NCI-H1048 (cell line): ENCODE measurements around the gene MVD.

Source experiments
- DNase-seq: peaks from one replicate; lab custom pipeline; 2025; lab: John Stamatoyannopoulos, UW

The MVD gene

DNA sequence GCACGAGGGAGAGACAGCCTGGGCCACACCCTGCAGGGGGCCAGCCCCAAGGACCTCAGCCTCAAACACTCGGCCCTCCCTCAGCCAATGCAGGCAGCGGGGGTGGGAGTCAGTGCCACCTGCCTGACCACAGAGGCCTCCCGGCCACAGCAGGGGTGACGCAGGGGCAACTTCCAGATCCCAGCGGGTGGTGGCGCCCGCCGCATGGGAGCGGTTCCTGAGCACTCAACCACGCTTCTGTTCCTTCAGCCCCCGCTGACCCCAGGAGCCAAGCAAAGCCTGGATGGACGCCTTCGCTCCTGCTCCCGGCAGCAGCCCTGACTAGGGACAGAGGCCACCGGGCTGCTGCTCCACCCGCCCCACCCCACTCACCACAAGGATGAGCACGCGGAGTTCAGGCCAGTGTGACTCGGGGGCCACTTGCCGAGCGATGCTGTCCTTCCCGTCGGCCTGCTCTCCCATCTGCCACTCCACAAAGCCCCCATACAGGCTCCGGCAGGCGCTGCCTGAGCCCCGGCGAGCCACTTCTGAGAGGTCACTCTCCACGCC lies 7.1 kb downstream of the MVD start:
- DNase-seq, result no peak

GRCh38 chr16:88655053-88655732 lies 7.7 kb downstream of the MVD start:
- no peak for DNase-seq

- DNase-seq, result no peak
Measured at GRCh38 chr16:88654363-88655052, 8.4 kb downstream of the MVD start.

DNA sequence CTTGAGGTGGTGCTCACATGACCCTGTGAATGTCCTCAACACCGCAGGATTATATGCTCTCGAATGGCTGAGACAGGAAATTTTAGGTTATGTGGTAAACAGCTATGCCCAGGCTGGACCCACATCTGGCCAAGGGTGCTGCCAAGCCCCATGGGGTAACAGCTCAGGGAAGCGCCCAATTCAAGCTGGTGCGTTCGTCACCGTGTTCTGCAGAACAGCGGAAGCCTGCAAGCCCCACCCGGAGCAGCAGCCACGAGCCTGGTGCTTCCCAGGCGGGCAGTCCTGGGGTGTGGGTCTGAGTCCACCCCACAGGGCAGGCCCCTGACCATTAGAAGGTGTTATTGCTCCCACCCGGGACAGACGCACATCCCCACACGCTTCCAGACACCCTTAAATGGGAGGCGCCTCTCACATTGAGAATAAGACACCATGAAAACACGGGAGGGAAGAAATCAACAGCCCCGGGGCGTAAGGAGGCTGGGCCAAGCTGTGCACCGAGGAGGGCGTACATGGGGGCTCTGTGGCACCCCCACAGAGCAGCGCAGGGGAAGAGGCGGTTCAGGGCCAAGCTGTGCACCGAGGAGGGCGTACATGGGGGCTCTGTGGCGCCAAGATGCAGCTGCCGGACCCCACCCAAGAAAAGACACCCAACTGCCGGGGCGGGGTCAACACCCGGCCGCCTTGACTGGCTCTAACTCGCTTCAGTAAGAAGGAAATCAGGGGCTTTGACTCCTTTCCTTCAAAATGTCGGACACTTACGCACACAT lies 9.1 kb downstream of the MVD start:
- no peak for DNase-seq

GRCh38 chr16:88653101-88653500 lies 9.8 kb downstream of the MVD start:
- DNase-seq, result no peak

GRCh38 chr16:88652762-88653063 lies 10.2 kb downstream of the MVD start:
- no peak for DNase-seq

GRCh38 chr16:88651989-88652761 lies 10.7 kb downstream of the MVD start:
- no peak for DNase-seq

DNA sequence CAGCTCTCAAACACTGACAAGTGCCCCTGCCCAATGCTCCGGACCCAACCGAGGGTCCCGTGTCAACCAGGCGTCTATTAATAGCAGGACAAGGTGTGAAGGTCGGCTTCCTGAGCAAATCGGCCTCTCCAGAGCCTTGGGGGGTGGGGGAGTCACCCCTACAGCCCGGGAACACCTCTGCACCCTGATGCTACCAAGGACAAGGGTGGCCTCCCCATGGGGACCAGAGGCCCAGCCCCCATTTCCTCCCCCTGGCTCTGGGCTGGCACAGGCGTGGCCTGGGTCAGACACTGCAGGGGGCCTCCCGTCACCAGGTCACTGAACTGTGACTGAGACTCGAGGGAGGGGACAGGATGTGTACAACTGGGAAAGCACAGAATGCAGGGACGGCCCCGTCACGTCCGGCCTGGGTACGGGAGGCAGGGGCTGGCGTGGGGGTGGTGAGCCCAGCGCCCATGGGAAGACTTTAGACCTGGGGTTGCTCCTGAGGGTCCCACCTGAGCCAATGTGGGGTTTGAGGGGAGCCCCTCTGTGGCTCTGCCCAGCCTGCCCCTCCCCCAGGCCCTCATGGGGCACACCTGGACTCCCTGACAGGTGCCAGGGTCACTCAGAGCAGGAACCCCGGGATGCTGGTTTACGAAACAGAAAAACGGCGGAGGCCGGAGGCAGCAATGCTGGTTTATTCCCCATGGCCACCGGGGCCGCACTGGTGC lies 11.5 kb downstream of the MVD start:
- DNase-seq, result no peak

DNA sequence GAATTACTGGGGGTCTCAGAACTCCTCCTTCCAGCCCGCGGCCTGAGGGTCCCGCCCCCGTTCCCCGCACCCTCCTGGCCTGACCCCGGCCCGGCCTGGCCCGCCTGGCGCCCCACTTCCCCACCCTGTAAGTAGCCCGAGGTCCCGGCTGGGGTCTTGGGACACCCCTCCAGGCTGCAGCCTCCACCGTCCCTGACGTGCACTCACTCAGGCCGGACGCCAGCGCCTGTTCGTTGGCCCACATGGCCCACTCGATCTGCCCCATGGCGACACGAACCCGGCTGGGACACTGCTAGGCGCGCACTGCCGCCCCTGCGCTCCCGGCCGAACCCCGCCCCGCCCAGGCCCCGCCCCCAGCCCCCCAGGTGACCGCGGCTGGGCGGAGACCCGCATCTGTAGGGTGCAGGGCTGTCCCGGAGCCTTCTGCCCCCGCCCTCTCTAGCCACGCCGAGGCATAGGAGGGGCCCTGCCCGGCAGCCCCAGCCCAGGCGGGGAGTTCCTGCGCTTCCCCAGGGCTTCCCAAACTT lies 12.1 kb downstream of the MVD start, which contains the start of gene CYBA:
Gene CYBA (minus strand): TSS at position 305 of the 527 bp plus-strand sequence. CDS start 40 bp downstream, at position 265.
- no peak for DNase-seq

GRCh38 chr16:88649924-88650748 lies 12.8 kb downstream of the MVD start:
- DNase-seq, result no peak

- DNase-seq, result no peak
Measured at GRCh38 chr16:88649195-88649923, 13.5 kb downstream of the MVD start.

- no peak for DNase-seq
Measured at GRCh38 chr16:88647178-88648070, 15.5 kb downstream of the MVD start.

GRCh38 chr16:88646345-88647034 lies 16.4 kb downstream of the MVD start:
- DNase-seq, result no peak

DNA sequence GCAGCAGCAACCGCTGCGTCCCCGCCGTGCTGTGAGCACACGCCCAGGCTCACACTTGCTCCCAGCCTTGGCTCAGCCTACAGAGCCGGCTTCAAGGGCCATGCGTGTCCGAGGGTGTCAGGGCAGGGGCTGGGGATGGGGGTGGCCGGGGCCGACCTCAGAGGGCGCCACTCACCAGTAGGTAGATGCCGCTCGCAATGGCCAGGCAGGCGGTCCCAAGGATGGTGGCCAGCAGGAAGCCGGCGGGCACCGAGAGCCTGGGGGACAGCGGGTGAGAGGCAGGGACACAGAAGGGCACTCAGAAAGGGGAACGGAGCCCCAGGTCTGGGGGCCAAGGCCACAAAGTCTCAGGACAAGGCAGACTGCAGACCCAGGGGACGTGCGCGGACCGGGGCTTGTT lies 16.9 kb downstream of the MVD start:
- DNase-seq, result no peak

- DNase-seq, result no peak
Measured at GRCh38 chr16:88645455-88645854, 17.4 kb downstream of the MVD start.

GRCh38 chr16:88643644-88643932 lies 19.3 kb downstream of the MVD start:
- no peak for DNase-seq

GRCh38 chr16:88642881-88643643 lies 19.8 kb downstream of the MVD start:
- no peak for DNase-seq
